GM12872 (cell line): Measurements from ENCODE around the gene PCDHAC1.

ENCODE experiments used
- CTCF ChIP-seq: IDR thresholded peaks from 3 replicates; pipeline ENCODE4 v1.5.1; 2011; ENCODE audit warnings: low read depth, mild to moderate bottlenecking, low read length, moderate library complexity; ENCODE audit not compliant: insufficient read depth

PCDHAC1 gene

GRCh38 chr5:140925806-140926442 lies at the start of gene PCDHAC1:
TSS of gene PCDHAC1 (plus strand) at chr5:140926299. CDS start at chr5:140926893, 594 bp downstream.
- no peak for TF ChIP-seq CTCF

- no peak for TF ChIP-seq CTCF
These were observed 48.9 kb upstream of the PCDHAC1 start for GRCh38 chr5:140877262-140877581.

- TF ChIP-seq CTCF = no peak
These were observed 44.1 kb upstream of the PCDHAC1 start, which contains the start of gene PCDHA13 for GRCh38 chr5:140881889-140882590. TSS of gene PCDHA13 (plus strand) at chr5:140882124. CDS start at chr5:140882269, 145 bp downstream.

- TF ChIP-seq CTCF = no peak
These were observed 43.6 kb upstream of the PCDHAC1 start for GRCh38 chr5:140882591-140882899.

- no peak for TF ChIP-seq CTCF
These were observed 42.7 kb upstream of the PCDHAC1 start for GRCh38 chr5:140883373-140883772.

GRCh38 chr5:140883927-140884697 lies 42.0 kb upstream of the PCDHAC1 start:
- TF ChIP-seq CTCF = no peak

- TF ChIP-seq CTCF = no peak
These were observed 9.8 kb upstream of the PCDHAC1 start for GRCh38 chr5:140916325-140916724.
